Activated CD4-positive, alpha-beta T cell treated with anti-CD3 and anti-CD28 coated beads, Interleukin-2, amount 50 U/mL, for 16 hours (primary cell): ENCODE data around the gene MORN3.
A peak's percentile ranks its signal among the peaks of the same experiment; 100 is the strongest.
"Not testable (repeated sequence)": the region's sequence is repeated elsewhere in the genome, so short reads cannot be mapped to it uniquely, and the experiment has no call there.

Experiments used
- DNase-seq: peaks from one replicate; pipeline ENCODE4 v3.0.0-alpha.2; 2020

The MORN3 gene

DNA sequence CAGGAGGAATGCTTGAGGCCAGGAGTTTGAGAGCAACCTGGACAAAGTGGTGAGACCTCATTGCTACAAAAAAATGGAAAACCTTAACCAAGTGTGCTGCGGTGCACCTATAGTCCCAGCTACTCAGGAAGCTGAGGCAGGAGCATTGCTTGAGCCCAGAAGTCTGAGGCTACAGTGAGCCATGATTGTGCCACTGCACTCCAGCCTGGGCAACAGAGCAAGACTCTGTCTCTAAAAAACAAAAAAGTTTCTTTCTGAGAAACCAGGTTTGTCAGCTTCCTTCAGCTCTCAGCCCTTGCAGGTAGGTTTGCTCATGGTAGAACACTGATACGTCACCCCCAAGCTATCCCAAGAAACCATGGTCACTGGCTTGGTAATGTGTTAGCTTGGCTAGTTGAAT, 20.0 kb upstream of the MORN3 start:
- no peak for DNase-seq

DNA sequence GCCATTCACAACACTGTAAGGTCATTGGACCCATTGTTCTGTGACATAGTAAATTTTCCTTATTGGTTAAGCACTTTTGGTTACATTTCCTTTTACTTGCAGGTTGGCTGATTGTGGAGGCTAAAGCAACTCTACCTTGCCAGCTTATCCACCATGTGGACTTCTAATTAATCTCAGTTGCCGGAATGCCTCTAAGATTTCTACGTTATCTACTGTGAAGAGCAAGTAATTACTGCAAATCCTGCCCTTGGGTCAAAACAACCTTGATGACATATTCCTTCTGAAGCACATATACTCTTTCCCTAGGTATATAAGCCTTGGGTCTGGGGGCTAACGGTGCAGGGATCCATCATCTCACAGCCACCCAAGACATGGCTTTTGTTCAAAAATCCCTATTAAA, 19.5 kb upstream of the MORN3 start:
- DNase-seq: no peak

DNA sequence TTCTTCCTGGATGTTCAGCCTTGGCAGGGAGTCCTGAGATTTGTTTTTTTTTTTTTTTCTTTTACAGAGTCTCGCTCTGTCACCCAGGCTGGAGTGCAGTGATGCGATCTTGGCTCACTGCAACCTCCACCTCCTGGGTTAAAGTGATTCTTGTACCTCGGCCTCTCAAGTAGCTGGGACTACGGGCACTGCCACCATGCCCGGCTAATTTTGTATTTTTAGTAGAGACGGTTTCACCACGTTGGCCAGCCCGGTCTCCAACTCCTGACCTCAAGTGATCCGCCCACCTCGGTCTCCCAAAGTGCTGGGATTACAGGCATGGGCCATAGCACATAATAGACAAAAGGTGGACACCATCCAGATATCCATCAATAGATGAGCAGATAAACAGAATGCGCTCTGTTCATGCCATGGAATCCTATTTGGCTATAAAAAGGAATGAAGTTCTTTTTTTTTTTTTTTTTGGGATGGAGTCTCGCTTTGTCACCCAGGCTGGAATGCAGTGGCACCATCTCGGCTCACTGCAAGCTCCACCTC, 10.3 kb upstream of the MORN3 start:
- DNase-seq: not testable (repeated sequence)

DNA sequence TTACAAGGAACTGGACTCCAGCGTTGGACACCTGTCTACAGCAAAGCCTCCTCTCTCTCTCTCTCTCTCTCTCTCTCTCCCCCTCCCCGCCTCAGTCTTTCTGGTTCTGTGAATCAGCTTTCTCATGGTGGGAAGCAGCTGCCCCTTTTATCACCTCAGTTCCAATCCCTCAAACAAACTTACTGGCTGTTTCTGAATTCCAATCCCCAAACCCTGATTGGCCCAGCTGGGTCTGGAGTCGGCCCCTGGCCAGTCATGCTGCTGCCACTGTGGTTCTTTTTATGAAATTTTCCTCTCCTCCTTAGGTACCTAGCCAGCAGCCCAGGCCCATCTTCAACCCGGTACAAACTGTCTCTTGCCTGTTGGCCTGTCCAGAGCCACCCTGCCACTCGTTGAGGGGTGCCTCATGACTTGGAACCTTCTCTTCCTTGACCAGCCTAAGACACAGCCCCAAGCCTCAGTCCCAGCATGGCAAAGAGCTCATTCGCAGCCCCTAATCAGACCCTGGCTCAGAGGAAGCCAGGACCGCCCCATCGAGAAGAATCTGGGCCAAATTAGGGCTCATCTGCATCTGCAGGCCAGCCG, 9.4 kb upstream of the MORN3 start:
- DNase-seq: no peak

- no peak for DNase-seq
Measured at GRCh38 chr12:121678305-121678704, 8.9 kb upstream of the MORN3 start.

DNA sequence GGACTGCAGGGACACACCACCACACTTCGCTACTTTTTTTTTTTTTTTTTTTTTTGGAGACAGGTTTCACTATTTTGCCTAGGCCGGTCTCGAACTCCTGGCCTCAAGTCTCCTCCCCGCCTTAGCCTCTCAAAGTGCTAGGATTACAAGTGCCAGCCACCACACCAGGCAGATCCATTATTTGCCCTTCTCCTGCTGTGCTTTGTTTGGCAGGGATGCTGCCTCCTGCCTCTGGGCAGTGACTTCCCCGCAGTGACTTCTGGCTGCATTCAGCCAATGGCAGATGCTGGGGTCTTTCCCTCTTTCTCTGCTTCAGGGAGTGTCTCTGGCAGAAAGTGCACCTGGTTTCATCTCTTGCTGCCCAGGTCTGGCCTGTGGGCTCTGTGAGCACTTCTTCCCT, 6.7 kb upstream of the MORN3 start:
- no peak for DNase-seq

GRCh38 chr12:121673013-121673511, 3.6 kb upstream of the MORN3 start:
- no peak for DNase-seq

GRCh38 chr12:121668750-121669520, 519 bp downstream of the MORN3 start:
- peak; percentile 35 for DNase-seq

DNA sequence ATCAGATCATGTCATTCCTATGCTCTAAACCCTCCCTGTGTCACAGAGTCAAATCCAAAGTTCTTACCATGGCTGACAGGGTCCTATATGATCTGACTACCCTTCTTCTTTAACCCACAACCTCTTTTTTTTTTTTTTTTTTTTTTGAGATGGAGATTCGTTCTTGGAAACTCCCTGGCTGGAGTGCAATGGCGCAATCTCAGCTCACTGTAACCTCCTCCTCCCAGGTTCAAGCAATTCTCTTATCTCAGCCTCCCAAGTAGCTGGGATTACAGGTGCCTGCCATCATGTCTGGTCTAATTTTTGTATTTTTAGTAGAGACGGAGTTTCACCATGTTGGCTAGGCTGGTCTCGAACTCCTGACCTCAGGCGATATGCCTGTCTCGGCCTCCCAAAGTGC, 2.6 kb downstream of the MORN3 start:
- not testable (repeated sequence) for DNase-seq

- DNase-seq: no peak
Measured at GRCh38 chr12:121663610-121663929, 5.9 kb downstream of the MORN3 start.

GRCh38 chr12:121661353-121662105, 7.9 kb downstream of the MORN3 start:
- DNase-seq: not testable (repeated sequence)

- peak; percentile 85 for DNase-seq
Measured at GRCh38 chr12:121657305-121658008, 12.0 kb downstream of the MORN3 start.

- DNase-seq: no peak
Measured at GRCh38 chr12:121656122-121656521, 13.3 kb downstream of the MORN3 start.

DNA sequence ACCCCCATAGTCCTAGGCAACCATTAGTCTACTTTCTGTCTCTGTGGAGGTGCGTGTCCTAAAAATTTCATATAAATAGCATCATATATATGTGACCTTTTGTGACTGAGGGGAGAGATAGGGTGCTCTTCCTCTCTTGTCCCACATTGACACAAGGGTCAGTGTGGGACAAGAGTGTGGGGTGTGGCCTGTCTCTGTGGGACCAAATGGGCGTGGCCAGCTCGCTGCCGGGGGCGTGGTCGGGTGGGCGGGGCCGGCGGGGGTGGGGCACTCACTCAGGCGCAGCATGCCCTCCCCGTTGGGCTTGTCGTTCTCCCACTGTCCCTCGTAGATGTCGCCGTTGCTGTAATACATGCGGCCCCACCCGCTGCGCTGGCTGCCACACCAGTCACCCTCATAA, 15.5 kb downstream of the MORN3 start:
- no peak for DNase-seq

- no peak for DNase-seq
Measured at GRCh38 chr12:121652767-121653497, 16.5 kb downstream of the MORN3 start.

DNA sequence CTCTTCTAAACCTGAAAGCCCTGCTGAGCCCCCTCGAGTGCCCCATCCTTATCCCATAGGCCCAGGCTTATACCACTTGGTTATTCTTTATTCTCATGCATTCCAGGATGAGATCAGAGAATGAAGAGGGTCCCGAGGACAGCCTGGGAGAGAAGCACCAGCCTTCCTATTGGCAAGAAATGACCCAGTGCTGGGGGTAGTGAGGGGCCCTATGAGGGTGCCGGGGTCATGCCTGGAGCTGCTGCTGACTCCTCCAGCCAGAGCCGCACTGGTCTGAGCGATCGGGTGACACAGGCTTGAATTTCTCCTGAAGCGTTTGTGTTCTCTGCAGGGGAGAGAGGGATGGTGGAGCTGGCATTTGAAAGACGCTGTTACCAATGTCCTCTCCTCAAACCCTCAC, 18.1 kb downstream of the MORN3 start:
- DNase-seq: no peak

DNA sequence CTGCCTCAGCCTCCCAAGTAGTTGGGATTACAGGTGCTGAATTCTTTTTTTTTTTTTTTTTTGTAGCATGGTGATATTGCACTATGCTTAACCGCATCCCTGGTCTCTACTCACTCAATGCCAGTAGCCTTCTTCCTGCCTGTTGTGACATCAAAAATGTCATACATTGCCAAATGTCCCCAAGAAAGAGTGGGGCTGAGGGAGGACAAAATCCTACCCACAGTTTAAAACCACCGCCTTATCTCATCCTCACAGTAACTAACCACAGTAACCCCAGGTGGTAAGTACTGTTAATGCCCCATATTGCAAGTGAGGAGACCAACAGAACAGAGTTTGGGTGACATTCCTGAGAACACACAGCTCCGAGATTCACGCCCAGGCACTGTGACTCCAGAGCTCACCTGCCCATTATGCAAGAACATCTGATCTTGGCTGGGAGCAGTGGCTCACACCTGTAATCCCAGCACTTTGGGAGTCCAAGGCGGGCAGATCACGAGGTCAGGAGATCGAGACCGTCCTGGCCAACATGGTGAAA, 19.6 kb downstream of the MORN3 start:
- peak; percentile 73 for DNase-seq

DNA sequence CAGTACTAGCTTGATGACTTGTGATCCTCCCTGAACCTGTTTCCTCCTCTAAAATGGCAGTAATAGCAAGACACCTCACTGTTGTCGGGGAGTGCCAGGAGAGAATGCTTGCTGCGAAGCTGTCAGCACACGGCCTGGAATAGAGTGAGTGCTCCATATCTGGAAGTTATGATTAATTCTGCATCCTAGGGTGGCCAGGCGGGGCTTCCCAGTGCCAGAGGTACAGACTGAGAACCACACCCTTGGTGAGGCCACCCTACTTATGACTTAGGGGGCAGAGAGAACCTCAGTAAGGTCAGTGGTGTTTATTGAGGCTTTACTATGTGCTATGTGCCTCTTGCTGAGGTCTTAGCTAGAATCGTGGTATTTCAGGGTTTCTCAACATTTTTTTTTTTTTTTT, 20.1 kb downstream of the MORN3 start:
- no peak for DNase-seq

DNA sequence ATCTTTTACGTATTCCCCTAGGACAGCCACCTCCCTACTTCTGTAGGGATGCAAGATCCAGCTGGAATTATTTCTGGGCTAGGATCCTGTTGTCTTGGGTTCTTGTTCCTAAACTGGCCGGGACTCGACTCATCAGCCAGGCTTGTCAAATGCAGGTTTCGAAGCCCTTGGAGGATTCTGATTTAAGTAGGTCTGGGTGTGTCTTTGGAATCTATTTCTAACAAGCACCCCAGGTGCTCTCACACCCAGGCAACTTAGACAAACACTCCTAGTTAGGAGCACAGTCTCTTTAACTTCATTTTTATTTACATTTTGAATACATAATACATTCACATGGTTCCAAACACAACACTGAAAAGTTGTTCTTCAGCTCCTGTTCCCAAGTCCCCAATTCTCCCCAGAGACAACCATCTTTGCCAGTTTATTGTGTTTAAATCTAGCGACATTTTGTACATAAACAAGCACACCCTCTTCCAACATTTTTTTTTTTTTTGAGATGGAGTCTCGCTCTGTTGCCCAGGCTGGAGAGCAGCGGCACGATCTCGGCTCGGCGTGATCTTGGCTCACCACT, 20.9 kb downstream of the MORN3 start:
- DNase-seq: no peak

- DNase-seq: no peak
Measured at GRCh38 chr12:121641343-121641630, 28.2 kb downstream of the MORN3 start.

GRCh38 chr12:121638298-121639202, 30.9 kb downstream of the MORN3 start:
- no peak for DNase-seq
